Suprapubic skin (tissue), 4 donors: ENCODE data around the gene MAST3.

ENCODE experiments used
- POLR2A ChIP-seq, 2 donors: fragments of 450-650 bp; IDR thresholded peaks; one replicate each; pipeline ENCODE4 v1.6.1; 2017; ENCODE audit warnings: antibody characterized with exemption in 2 of 2, mild to moderate bottlenecking in 2 of 2, moderate library complexity in 2 of 2
- POLR2AphosphoS5 ChIP-seq, 3 donors: sonication (generic); formaldehyde crosslinking; IDR thresholded peaks; one replicate each; pipeline ENCODE4 v1.6.1; 2017; ENCODE audit warnings: antibody characterized with exemption in 3 of 3
- TF ChIP-seq, protein P1 (sequence below), 2 donors: fragments of 200-600 bp in 1 of 2; fragments of 450-650 bp in 1 of 2; sonication (generic) in 1 of 2; IDR thresholded peaks; one replicate each; pipeline ENCODE4 v1.5.1; 2016 to 2019; ENCODE audit warnings: antibody characterized with exemption in 2 of 2, mild to moderate bottlenecking in 1 of 2, moderate library complexity in 1 of 2

DNA sequence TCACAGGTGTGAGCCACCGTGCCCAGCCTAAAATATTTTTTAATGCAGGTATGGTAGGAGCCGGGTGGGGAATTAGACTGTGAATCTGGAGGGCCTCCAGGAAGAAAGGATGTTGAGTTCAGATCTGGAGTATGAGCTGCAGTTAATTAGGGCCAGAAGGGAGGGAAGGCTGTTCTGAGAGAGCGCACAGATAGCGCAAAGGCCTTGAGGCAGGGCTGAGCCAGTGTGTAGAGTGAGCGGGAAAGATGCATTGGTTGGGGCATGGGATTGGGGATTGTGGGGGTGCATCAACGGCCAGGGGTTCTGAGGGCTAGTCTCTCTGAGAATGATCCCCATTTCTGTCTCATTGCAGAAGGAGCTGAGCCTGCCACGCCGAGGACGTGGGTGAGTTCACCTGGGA, 9.7 kb downstream of the MAST3 start:
- TF ChIP-seq, protein P1, sequence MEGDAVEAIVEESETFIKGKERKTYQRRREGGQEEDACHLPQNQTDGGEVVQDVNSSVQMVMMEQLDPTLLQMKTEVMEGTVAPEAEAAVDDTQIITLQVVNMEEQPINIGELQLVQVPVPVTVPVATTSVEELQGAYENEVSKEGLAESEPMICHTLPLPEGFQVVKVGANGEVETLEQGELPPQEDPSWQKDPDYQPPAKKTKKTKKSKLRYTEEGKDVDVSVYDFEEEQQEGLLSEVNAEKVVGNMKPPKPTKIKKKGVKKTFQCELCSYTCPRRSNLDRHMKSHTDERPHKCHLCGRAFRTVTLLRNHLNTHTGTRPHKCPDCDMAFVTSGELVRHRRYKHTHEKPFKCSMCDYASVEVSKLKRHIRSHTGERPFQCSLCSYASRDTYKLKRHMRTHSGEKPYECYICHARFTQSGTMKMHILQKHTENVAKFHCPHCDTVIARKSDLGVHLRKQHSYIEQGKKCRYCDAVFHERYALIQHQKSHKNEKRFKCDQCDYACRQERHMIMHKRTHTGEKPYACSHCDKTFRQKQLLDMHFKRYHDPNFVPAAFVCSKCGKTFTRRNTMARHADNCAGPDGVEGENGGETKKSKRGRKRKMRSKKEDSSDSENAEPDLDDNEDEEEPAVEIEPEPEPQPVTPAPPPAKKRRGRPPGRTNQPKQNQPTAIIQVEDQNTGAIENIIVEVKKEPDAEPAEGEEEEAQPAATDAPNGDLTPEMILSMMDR (IDR thresholded peaks at IDR 0.05): no peak
- TF ChIP-seq POLR2AphosphoS5 (IDR thresholded peaks at IDR 0.05) (no peak), POLR2A (IDR thresholded peaks at IDR 0.05) (no peak)
